H1 (cell line): Measurements from ENCODE around the gene CALD1. TPM values are rescaled to one million over a fixed set of nuclear protein-coding genes. Genes with fewer than 3 reads are reported as not detected.

Experiments
- CTCF ChIA-PET: fragments of 300-600 bp; sonication (Branson Sonifier 250); formaldehyde crosslinking; loops from one replicate; lab custom pipeline; 2021; ENCODE audit not compliant: partially characterized antibody; lab: Charles Lee
- POLR2A ChIA-PET: fragments of 300-600 bp; sonication (Branson Sonifier 250); formaldehyde crosslinking; loops from one replicate; lab custom pipeline; 2021; ENCODE audit warnings: inconsistent platforms; ENCODE audit not compliant: partially characterized antibody; lab: Charles Lee
- DNase-seq, 2 experiments: peaks; one replicate each; pipeline versions ENCODE4 v3.0.0 to v3.0.0-alpha.2; 2010 to 2022; ENCODE audit warnings: low spot score in 2 of 2, low read depth in 1 of 2, mixed read lengths in 1 of 2
- FAIRE-seq: peaks from 2 replicates; lab custom pipeline; 2011; peaks lifted over from hg19 to GRCh38; lab: Jason Lieb, UNC
- H2AFZ ChIP-seq: 2 replicates; pipeline ENCODE4 v1.8.1; 2012; ENCODE audit warnings: low read length, inconsistent platforms
- H2AK5ac ChIP-seq: 2 replicates; pipeline ENCODE4 v1.6.1; 2013; ENCODE audit warnings: low read depth, low read length
- H2BK120ac ChIP-seq: replicated peaks from 2 replicates; pipeline ENCODE3; 2013; ENCODE audit warnings: low read depth, low read length, inconsistent platforms
- H2BK12ac ChIP-seq: 2 replicates; pipeline ENCODE4 v1.6.1; 2013; ENCODE audit warnings: low read depth, low read length
- H2BK15ac ChIP-seq: 2 replicates; pipeline ENCODE4 v1.6.1; 2013; ENCODE audit warnings: low read length
- H2BK20ac ChIP-seq: 2 replicates; pipeline ENCODE4 v1.6.1; 2013; ENCODE audit warnings: low read length
- H2BK5ac ChIP-seq: 2 replicates; pipeline ENCODE4 v1.6.1; 2013; ENCODE audit warnings: low read depth, low read length
- H3K14ac ChIP-seq: 2 replicates; pipeline ENCODE4 v1.6.1; 2013; ENCODE audit warnings: inconsistent platforms; ENCODE audit not compliant: insufficient read length
- H3K18ac ChIP-seq: 2 replicates; pipeline ENCODE4 v1.6.1; 2013; ENCODE audit warnings: low read length; ENCODE audit errors: extremely low read depth
- H3K23ac ChIP-seq: 2 replicates; pipeline ENCODE4 v1.6.1; 2013; ENCODE audit warnings: inconsistent platforms; ENCODE audit not compliant: insufficient read length
- H3K23me2 ChIP-seq: 2 replicates; pipeline ENCODE4 v1.6.1; 2013; ENCODE audit warnings: low read depth, low read length
- H3K27ac ChIP-seq: 2 replicates; pipeline ENCODE4 v1.6.1; 2011; ENCODE audit warnings: low read depth, low read length, inconsistent platforms
- H3K27me3 ChIP-seq, 4 experiments: replicated peaks in 1 of 4; 1 replicate in 1 of 4; 2 replicates in 3 of 4; pipeline versions ENCODE4 v1.6.1 to v1.8.1; 2011 to 2013; ENCODE audit warnings: low read length in 3 of 4, mild to moderate bottlenecking in 3 of 4, inconsistent platforms in 2 of 4, mixed read lengths in 2 of 4, moderate library complexity in 1 of 4; ENCODE audit not compliant: control insufficient read depth in 3 of 4, insufficient read depth in 3 of 4; ENCODE audit errors: extremely low read depth in 1 of 4
- H3K36me3 ChIP-seq, 4 experiments: 2 replicates each; pipeline versions ENCODE4 v1.6.1 to v1.8.1; 2011 to 2013; ENCODE audit warnings: mild to moderate bottlenecking in 4 of 4, low read length in 3 of 4, moderate library complexity in 2 of 4, control low read depth in 1 of 4, inconsistent platforms in 1 of 4; ENCODE audit not compliant: insufficient read depth in 4 of 4, control insufficient read depth in 2 of 4
- H3K4ac ChIP-seq: replicated peaks from 2 replicates; pipeline ENCODE3; 2013; ENCODE audit warnings: low read length, low read depth, mixed read lengths, inconsistent platforms; ENCODE audit not compliant: insufficient read length
- H3K4me1 ChIP-seq, 4 experiments: replicated peaks in 1 of 4; 1 replicate in 1 of 4; 2 replicates in 3 of 4; pipeline versions ENCODE4 v1.6.1 to v1.8.1; 2011 to 2013; ENCODE audit warnings: low read length in 3 of 4, inconsistent platforms in 2 of 4, mixed read lengths in 1 of 4; ENCODE audit not compliant: insufficient read depth in 4 of 4, control insufficient read depth in 3 of 4
- H3K4me2 ChIP-seq, 2 experiments: 2 replicates each; pipeline versions ENCODE4 v1.6.1 to v1.8.1; 2011 to 2013; ENCODE audit warnings: low read depth in 2 of 2, low read length in 2 of 2, control low read depth in 1 of 2, inconsistent platforms in 1 of 2, mild to moderate bottlenecking in 1 of 2; ENCODE audit not compliant: insufficient read depth in 1 of 2
- H3K4me3 ChIP-seq, 4 experiments: fragments of 200-600, 300-600 bp in 1 of 4; sonication (generic), shearing (Covaris generic), sonication (Bioruptor Twin) in 1 of 4; 2 replicates each; pipeline versions ENCODE4 v1.5.1 to v1.8.1; 2011 to 2016; ENCODE audit warnings: low read length in 4 of 4, low read depth in 3 of 4, control low read depth in 2 of 4, inconsistent platforms in 2 of 4, mild to moderate bottlenecking in 2 of 4, mixed read lengths in 1 of 4, moderate library complexity in 1 of 4; ENCODE audit not compliant: insufficient read depth in 2 of 4; ENCODE audit errors: extremely low read depth in 1 of 4
- H3K56ac ChIP-seq: replicated peaks from 2 replicates; pipeline ENCODE3; 2013; ENCODE audit warnings: low read depth, mild to moderate bottlenecking, mixed read lengths, low read length, inconsistent platforms; ENCODE audit not compliant: insufficient read length
- H3K79me1 ChIP-seq: 2 replicates; pipeline ENCODE4 v1.6.1; 2013; ENCODE audit warnings: low read depth, low read length, control low read depth
- H3K79me2 ChIP-seq, 2 experiments: 2 replicates each; pipeline versions ENCODE4 v1.6.1 to v1.8.1; 2012 to 2013; ENCODE audit warnings: low read length in 2 of 2, mild to moderate bottlenecking in 2 of 2, inconsistent platforms in 1 of 2; ENCODE audit not compliant: insufficient read depth in 2 of 2, control insufficient read depth in 1 of 2
- H3K9ac ChIP-seq, 4 experiments: replicated peaks in 1 of 4; 1 replicate in 1 of 4; 2 replicates in 3 of 4; pipeline versions ENCODE4 v1.6.1 to v1.8.1; 2011 to 2013; ENCODE audit warnings: low read depth in 3 of 4, low read length in 3 of 4, control low read depth in 2 of 4, mild to moderate bottlenecking in 2 of 4, moderate library complexity in 2 of 4, inconsistent platforms in 1 of 4; ENCODE audit errors: extremely low read depth in 1 of 4
- H3K9me3 ChIP-seq, 2 experiments: 2 replicates each; pipeline versions ENCODE4 v1.6.1 to v1.8.1; 2012 to 2013; ENCODE audit warnings: mild to moderate bottlenecking in 2 of 2, moderate library complexity in 2 of 2, control low read depth in 1 of 2, inconsistent platforms in 1 of 2, low read depth in 1 of 2, low read length in 1 of 2, mixed read lengths in 1 of 2; ENCODE audit not compliant: insufficient read depth in 2 of 2
- H4K20me1 ChIP-seq, 2 experiments: replicated peaks in 1 of 2; 2 replicates each; pipeline versions ENCODE3 to v1.8.1; 2011 to 2013; ENCODE audit warnings: inconsistent platforms in 2 of 2, low read length in 2 of 2, mild to moderate bottlenecking in 1 of 2; ENCODE audit not compliant: insufficient read depth in 2 of 2, control insufficient read depth in 1 of 2
- H4K5ac ChIP-seq: 2 replicates; pipeline ENCODE4 v1.6.1; 2013; ENCODE audit warnings: low read length, low read depth, mixed read lengths, inconsistent platforms; ENCODE audit not compliant: insufficient read length
- H4K8ac ChIP-seq: 2 replicates; pipeline ENCODE4 v1.8.0; 2013; ENCODE audit warnings: mild to moderate bottlenecking, moderate library complexity, low read length, inconsistent platforms; ENCODE audit not compliant: insufficient read depth; ENCODE audit errors: extremely low read depth
- H4K91ac ChIP-seq: replicated peaks from 2 replicates; pipeline ENCODE3; 2013; ENCODE audit warnings: low read length, mixed read lengths, inconsistent platforms; ENCODE audit not compliant: insufficient read length
- EZH2 ChIP-seq: fragments of 200-600 bp; sonication (generic); IDR thresholded peaks from 2 replicates; pipeline ENCODE4 v1.7.1; 2012; ENCODE audit warnings: low read depth, mild to moderate bottlenecking, moderate library complexity, low read length, inconsistent platforms; ENCODE audit not compliant: severe bottlenecking
- MAFK ChIP-seq: IDR thresholded peaks from 2 replicates; pipeline ENCODE4 v1.6.1; 2012; ENCODE audit warnings: low read depth, mild to moderate bottlenecking, improper control_type of control experiment, low read length
- TBP ChIP-seq: IDR thresholded peaks from 2 replicates; pipeline ENCODE4 v1.6.1; 2011; ENCODE audit warnings: low read depth, low read length, improper control_type of control experiment
- WGBS, 2 experiments: shearing (Covaris generic) in 1 of 2; methylation state at CpG; one replicate each; pipeline versions ENCODE4 v1.1.6 to v1.1.7; 2013 to 2015; ENCODE audit warnings: low lambda C conversion rate in 2 of 2, mixed read lengths in 2 of 2, inconsistent platforms in 1 of 2, low coverage in 1 of 2, missing lambda C conversion rate in 1 of 2; ENCODE audit not compliant: insufficient replicate concordance in 2 of 2, insufficient coverage in 1 of 2, insufficient read length in 1 of 2; ENCODE audit errors: extremely low coverage in 1 of 2, missing lambda C conversion rate in 1 of 2; 5-methylcytosine and 5-hydroxymethylcytosine counted together
- polyA plus RNA-seq, 7 experiments: library from polyadenylated mRNA; depleted of rRNA in 3 of 7; stranded (reverse) in 5 of 7; unstranded in 2 of 7; fragments of >200 nt in 5 of 7; fragments of 200-250 nt in 2 of 7; gene quantifications; 1 replicate in 5 of 7; 2 replicates in 1 of 7; 4 replicates in 1 of 7; pipeline versions ENCODE4 v1.2.1 to v1.2.3, GENCODE V29; 2011 to 2013; ENCODE audit warnings: missing spikeins in 2 of 7, mixed read lengths in 2 of 7
- total RNA-seq: library from RNA; stranded (reverse); fragmentation: NEBNext Ultra II Directional; extraction: Animal tissue kit (Norgen Biotek cat#: 25700); gene quantifications from 2 replicates; pipeline ENCODE4 v1.2.1, GENCODE V29; 2021

Gene CALD1
- total and polyA plus RNA-seq, 2 of the 8 experiments (the other 6 are each of a cell fraction or from before 2014, with no cell fraction given): 34.3 to 177 TPM

DNA sequence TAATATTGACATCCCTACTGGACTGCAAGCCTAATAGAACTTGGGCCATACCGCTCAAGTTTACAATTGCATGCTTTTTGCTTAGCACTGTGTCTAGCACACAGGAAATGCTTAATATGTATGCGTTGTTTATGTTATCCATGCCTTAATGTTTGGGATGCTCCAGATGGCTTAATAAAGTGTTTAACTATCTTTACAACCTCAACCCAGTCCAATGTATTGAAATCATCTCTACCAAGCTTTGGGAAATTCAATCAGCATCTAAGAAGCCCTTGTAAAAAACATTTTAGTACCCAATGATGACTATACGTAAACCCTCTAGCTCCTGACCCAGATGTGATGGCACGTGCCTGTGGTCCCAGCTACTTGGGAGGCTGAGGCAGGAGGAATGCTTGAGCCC is 40.0 kb downstream of the CALD1 start:
- Histone ChIP-seq H3K79me1 (no peaks in the 10 kb centered on the region; the same call in 1 of the 2 replicates), H3K4me2 (no peak overlapping the region), H2BK20ac (no peak overlapping the region), H3K56ac (no peak overlapping the region), H3K9me3 (no peaks in the 10 kb centered on the region), H4K5ac (no peak overlapping the region), H3K79me2 (peaks cover 0 to 6% of the 10 kb centered on the region in 2 experiments; a peak in 1 of 4 replicates), H2BK12ac (no peak overlapping the region), H3K23me2 (no peaks in the 10 kb centered on the region), H3K9ac (no peak overlapping the region), H4K20me1 (no peaks in the 10 kb centered on the region), H3K14ac (no peak overlapping the region), H4K91ac (no peak overlapping the region), H2BK5ac (no peak overlapping the region), H2BK15ac (no peak overlapping the region), H2BK120ac (no peak overlapping the region), H3K23ac (no peak overlapping the region), H3K18ac (no peak overlapping the region), H2AK5ac (no peak overlapping the region), H3K4ac (no peak overlapping the region), H2AFZ (no peak overlapping the region), H3K4me1 (no peaks in the 10 kb centered on the region), H3K27ac (no peak overlapping the region), H4K8ac (no peak overlapping the region), H3K4me3 (no peak overlapping the region), H3K27me3 (no peaks in the 10 kb centered on the region), H3K36me3 (no peaks in the 10 kb centered on the region)
- FAIRE-seq (no peak), DNase-seq (no peak)
- 85% methylated on average over 4 of the region's 4 CpGs; no CpG with 5 or more reads in 1 of the 2 experiments for WGBS, 2 experiments
- ChIA-PET POLR2A (interaction anchor here (1.7 kb wide), 1 partner anchor 18 kb away, joined by 4 read pairs; no protein-coding TSS in a partner anchor), CTCF (interaction anchor here (0.9 kb wide), 1 partner anchor 69 kb away, joined by 3 read pairs; no protein-coding TSS in a partner anchor)
- TF ChIP-seq EZH2 (no peak), TBP (no peak), MAFK (no peak)
